ENCODE results near the gene CRACR2B.

Gene CRACR2B

DNA sequence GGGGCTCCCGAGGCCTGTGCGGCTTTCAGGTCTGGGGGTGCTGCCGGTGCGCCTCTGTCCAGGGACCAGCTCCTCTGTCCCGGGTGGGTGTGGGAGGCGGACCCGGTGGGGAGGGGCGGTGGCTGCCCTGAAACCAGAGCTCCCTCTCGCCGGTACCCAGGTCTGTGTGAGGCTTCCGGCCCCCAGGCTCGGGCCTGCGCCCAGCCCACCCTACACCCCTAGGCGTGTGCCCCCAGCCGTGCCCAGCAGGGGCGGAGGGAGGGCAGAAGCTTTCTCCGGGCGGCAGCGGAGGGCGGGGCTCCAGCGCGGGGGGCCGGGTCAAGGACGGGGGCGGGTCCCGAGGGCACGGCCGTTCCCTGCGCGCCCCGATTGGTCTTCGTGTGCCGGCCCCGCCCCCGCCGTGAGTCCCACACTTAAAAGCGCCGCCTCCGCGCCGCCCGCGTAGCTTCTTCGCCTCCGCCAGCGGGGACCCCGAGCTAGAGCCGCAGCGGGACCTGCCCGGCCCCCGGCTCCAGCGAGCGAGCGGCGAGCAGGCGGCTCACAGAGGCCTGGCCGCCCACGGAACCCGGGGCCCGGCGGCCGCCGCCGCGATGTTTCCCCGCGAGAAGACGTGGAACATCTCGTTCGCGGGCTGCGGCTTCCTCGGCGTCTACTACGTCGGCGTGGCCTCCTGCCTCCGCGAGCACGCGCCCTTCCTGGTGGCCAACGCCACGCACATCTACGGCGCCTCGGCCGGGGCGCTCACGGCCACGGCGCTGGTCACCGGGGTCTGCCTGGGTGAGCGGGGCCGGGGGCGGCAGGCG, 8.4 kb upstream of the CRACR2B start (continued):
- TF ChIP-seq, protein P1, sequence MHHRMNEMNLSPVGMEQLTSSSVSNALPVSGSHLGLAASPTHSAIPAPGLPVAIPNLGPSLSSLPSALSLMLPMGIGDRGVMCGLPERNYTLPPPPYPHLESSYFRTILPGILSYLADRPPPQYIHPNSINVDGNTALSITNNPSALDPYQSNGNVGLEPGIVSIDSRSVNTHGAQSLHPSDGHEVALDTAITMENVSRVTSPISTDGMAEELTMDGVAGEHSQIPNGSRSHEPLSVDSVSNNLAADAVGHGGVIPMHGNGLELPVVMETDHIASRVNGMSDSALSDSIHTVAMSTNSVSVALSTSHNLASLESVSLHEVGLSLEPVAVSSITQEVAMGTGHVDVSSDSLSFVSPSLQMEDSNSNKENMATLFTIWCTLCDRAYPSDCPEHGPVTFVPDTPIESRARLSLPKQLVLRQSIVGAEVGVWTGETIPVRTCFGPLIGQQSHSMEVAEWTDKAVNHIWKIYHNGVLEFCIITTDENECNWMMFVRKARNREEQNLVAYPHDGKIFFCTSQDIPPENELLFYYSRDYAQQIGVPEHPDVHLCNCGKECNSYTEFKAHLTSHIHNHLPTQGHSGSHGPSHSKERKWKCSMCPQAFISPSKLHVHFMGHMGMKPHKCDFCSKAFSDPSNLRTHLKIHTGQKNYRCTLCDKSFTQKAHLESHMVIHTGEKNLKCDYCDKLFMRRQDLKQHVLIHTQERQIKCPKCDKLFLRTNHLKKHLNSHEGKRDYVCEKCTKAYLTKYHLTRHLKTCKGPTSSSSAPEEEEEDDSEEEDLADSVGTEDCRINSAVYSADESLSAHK (tag by site-specific recombination; IDR thresholded peaks at IDR 0.05), result no peak
- TF ChIP-seq ZNF558 (tag by site-specific recombination; IDR thresholded peaks at IDR 0.05), result no peak
- no peak for TF ChIP-seq ZNF549 (tag by site-specific recombination; IDR thresholded peaks at IDR 0.05)
- TF ChIP-seq, protein P2, sequence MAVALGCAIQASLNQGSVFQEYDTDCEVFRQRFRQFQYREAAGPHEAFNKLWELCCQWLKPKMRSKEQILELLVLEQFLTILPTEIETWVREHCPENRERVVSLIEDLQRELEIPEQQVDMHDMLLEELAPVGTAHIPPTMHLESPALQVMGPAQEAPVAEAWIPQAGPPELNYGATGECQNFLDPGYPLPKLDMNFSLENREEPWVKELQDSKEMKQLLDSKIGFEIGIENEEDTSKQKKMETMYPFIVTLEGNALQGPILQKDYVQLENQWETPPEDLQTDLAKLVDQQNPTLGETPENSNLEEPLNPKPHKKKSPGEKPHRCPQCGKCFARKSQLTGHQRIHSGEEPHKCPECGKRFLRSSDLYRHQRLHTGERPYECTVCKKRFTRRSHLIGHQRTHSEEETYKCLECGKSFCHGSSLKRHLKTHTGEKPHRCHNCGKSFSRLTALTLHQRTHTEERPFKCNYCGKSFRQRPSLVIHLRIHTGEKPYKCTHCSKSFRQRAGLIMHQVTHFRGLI (tag by site-specific recombination; IDR thresholded peaks at IDR 0.05), result no peak
- TF ChIP-seq ZNF132 (tag by site-specific recombination; IDR thresholded peaks at IDR 0.05; ENCODE audit: borderline replicate concordance), result no peak
- TF ChIP-seq, protein P3, sequence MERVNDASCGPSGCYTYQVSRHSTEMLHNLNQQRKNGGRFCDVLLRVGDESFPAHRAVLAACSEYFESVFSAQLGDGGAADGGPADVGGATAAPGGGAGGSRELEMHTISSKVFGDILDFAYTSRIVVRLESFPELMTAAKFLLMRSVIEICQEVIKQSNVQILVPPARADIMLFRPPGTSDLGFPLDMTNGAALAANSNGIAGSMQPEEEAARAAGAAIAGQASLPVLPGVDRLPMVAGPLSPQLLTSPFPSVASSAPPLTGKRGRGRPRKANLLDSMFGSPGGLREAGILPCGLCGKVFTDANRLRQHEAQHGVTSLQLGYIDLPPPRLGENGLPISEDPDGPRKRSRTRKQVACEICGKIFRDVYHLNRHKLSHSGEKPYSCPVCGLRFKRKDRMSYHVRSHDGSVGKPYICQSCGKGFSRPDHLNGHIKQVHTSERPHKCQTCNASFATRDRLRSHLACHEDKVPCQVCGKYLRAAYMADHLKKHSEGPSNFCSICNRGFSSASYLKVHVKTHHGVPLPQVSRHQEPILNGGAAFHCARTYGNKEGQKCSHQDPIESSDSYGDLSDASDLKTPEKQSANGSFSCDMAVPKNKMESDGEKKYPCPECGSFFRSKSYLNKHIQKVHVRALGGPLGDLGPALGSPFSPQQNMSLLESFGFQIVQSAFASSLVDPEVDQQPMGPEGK (tag by site-specific recombination; IDR thresholded peaks at IDR 0.05), result peak; percentile 69
- no peak for TF ChIP-seq SCRT2 (tag by site-specific recombination; IDR thresholded peaks at IDR 0.05)
- no peak for TF ChIP-seq ZNF335 (tag by site-specific recombination; conservative IDR thresholded peaks at IDR 0.05)
- peak; percentile 20; the same call in 1 of the 2 replicates for TF ChIP-seq ZSCAN30 (tag by site-specific recombination; IDR thresholded peaks at IDR 0.05)
- TF ChIP-seq ZNF2 (tag by site-specific recombination; IDR thresholded peaks at IDR 0.05), result no peak
- TF ChIP-seq ZNF292 (tag by site-specific recombination; IDR thresholded peaks at IDR 0.05; ENCODE audit: borderline replicate concordance, low read depth), result no peak
- TF ChIP-seq ZNF596 (tag by site-specific recombination; IDR thresholded peaks at IDR 0.05), result no peak
- TF ChIP-seq, protein P4, sequence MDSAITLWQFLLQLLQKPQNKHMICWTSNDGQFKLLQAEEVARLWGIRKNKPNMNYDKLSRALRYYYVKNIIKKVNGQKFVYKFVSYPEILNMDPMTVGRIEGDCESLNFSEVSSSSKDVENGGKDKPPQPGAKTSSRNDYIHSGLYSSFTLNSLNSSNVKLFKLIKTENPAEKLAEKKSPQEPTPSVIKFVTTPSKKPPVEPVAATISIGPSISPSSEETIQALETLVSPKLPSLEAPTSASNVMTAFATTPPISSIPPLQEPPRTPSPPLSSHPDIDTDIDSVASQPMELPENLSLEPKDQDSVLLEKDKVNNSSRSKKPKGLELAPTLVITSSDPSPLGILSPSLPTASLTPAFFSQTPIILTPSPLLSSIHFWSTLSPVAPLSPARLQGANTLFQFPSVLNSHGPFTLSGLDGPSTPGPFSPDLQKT (IDR thresholded peaks at IDR 0.05; ENCODE audit: borderline replicate concordance, low read depth, low read length), result no peak
- TF ChIP-seq ZNF114 (tag by site-specific recombination; IDR thresholded peaks at IDR 0.05), result no peak
- no peak for TF ChIP-seq SP7 (tag by site-specific recombination; IDR thresholded peaks at IDR 0.05)
- no peak for TF ChIP-seq ZNF623 (tag by site-specific recombination; IDR thresholded peaks at IDR 0.05)
- no peak for TF ChIP-seq ZEB2 (tag by site-specific recombination; IDR thresholded peaks at IDR 0.05)
- TF ChIP-seq SP2 (tag by site-specific recombination; IDR thresholded peaks at IDR 0.05), result peak; percentile 55
- no peak for TF ChIP-seq ZNF473 (tag by site-specific recombination; IDR thresholded peaks at IDR 0.05)
- peak; percentile 97 for TF ChIP-seq KLF10 (tag by site-specific recombination; IDR thresholded peaks at IDR 0.05)
- TF ChIP-seq, protein P5, sequence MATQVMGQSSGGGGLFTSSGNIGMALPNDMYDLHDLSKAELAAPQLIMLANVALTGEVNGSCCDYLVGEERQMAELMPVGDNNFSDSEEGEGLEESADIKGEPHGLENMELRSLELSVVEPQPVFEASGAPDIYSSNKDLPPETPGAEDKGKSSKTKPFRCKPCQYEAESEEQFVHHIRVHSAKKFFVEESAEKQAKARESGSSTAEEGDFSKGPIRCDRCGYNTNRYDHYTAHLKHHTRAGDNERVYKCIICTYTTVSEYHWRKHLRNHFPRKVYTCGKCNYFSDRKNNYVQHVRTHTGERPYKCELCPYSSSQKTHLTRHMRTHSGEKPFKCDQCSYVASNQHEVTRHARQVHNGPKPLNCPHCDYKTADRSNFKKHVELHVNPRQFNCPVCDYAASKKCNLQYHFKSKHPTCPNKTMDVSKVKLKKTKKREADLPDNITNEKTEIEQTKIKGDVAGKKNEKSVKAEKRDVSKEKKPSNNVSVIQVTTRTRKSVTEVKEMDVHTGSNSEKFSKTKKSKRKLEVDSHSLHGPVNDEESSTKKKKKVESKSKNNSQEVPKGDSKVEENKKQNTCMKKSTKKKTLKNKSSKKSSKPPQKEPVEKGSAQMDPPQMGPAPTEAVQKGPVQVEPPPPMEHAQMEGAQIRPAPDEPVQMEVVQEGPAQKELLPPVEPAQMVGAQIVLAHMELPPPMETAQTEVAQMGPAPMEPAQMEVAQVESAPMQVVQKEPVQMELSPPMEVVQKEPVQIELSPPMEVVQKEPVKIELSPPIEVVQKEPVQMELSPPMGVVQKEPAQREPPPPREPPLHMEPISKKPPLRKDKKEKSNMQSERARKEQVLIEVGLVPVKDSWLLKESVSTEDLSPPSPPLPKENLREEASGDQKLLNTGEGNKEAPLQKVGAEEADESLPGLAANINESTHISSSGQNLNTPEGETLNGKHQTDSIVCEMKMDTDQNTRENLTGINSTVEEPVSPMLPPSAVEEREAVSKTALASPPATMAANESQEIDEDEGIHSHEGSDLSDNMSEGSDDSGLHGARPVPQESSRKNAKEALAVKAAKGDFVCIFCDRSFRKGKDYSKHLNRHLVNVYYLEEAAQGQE (tag by site-specific recombination; IDR thresholded peaks at IDR 0.05), result 0 out of 2 replicates have a peak, but pooled peaks have one; percentile 16
- no peak for TF ChIP-seq ZNF341 (tag by site-specific recombination; IDR thresholded peaks at IDR 0.05; ENCODE audit: low read depth)
- peak; percentile 41; the same call in 1 of the 2 replicates for TF ChIP-seq ZNF561 (tag by site-specific recombination; IDR thresholded peaks at IDR 0.05; ENCODE audit: borderline replicate concordance)
- TF ChIP-seq ZFP69B (tag by site-specific recombination; IDR thresholded peaks at IDR 0.05), result no peak
- TF ChIP-seq MEIS1 (CRISPR knock-in tag; IDR thresholded peaks at IDR 0.05; ENCODE audit: borderline replicate concordance), result no peak
- TF ChIP-seq, protein P6, sequence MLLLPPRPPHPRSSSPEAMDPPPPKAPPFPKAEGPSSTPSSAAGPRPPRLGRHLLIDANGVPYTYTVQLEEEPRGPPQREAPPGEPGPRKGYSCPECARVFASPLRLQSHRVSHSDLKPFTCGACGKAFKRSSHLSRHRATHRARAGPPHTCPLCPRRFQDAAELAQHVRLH (tag by site-specific recombination; IDR thresholded peaks at IDR 0.05), result no peak
- TF ChIP-seq ZNF350 (tag by site-specific recombination; IDR thresholded peaks at IDR 0.05), result no peak
- TF ChIP-seq GLIS1 (tag by site-specific recombination; IDR thresholded peaks at IDR 0.05), result peak; percentile 88
- no peak for TF ChIP-seq ZNF37A (tag by site-specific recombination; IDR thresholded peaks at IDR 0.05)
- TF ChIP-seq ZFP37 (tag by site-specific recombination; IDR thresholded peaks at IDR 0.05), result no peak

Data from HEK293 (cell line).